Measurements from ENCODE around the gene FARP1.

The FARP1 gene

GRCh38 chr13:98443800-98444325, 301.0 kb downstream of the FARP1 start:
- DNase-seq (ENCODE audit: low spot score), result no peak

GRCh38 chr13:98444381-98444780, 301.5 kb downstream of the FARP1 start:
- no peak for DNase-seq (ENCODE audit: low spot score)

GRCh38 chr13:98445340-98446233, 302.7 kb downstream of the FARP1 start:
- peak; percentile 91 for DNase-seq (ENCODE audit: low spot score)

- no peak for DNase-seq (ENCODE audit: low spot score)
Measured at GRCh38 chr13:98446234-98446621, 303.3 kb downstream of the FARP1 start.

- DNase-seq (ENCODE audit: low spot score), result no peak
Measured at GRCh38 chr13:98447130-98447529, 304.2 kb downstream of the FARP1 start.

- peak; percentile 65 for DNase-seq (ENCODE audit: low spot score)
Measured at GRCh38 chr13:98447881-98448641, 305.2 kb downstream of the FARP1 start.

GRCh38 chr13:98448642-98448928, 305.7 kb downstream of the FARP1 start:
- DNase-seq (ENCODE audit: low spot score), result no peak

- DNase-seq (ENCODE audit: low spot score), result no peak
Measured at GRCh38 chr13:98449273-98449672, 306.4 kb downstream of the FARP1 start.

- DNase-seq (ENCODE audit: low spot score), result no peak
Measured at GRCh38 chr13:98450026-98450425, 307.1 kb downstream of the FARP1 start.

GRCh38 chr13:98450539-98451111, 307.7 kb downstream of the FARP1 start:
- no peak for DNase-seq (ENCODE audit: low spot score)

GRCh38 chr13:98451676-98452470, 309.0 kb downstream of the FARP1 start:
- DNase-seq (ENCODE audit: low spot score), result no peak

GRCh38 chr13:98452851-98453843, 310.3 kb downstream of the FARP1 start:
- DNase-seq (ENCODE audit: low spot score), result no peak

- DNase-seq (ENCODE audit: low spot score), result no peak
Measured at GRCh38 chr13:98454389-98454881, 311.5 kb downstream of the FARP1 start.

- DNase-seq (ENCODE audit: low spot score), result no peak
Measured at GRCh38 chr13:98456413-98456845, 313.5 kb downstream of the FARP1 start.

GRCh38 chr13:98457053-98457452, 314.2 kb downstream of the FARP1 start:
- no peak for DNase-seq (ENCODE audit: low spot score)

GRCh38 chr13:98458431-98458830, 315.5 kb downstream of the FARP1 start:
- DNase-seq (ENCODE audit: low spot score), result no peak

GRCh38 chr13:98459171-98459681, 316.3 kb downstream of the FARP1 start:
- DNase-seq (ENCODE audit: low spot score), result no peak

- no peak for DNase-seq (ENCODE audit: low spot score)
Measured at GRCh38 chr13:98459721-98460370, 317.0 kb downstream of the FARP1 start.

GRCh38 chr13:98460516-98460915, 317.6 kb downstream of the FARP1 start:
- DNase-seq (ENCODE audit: low spot score), result no peak
